Measurements from ENCODE around the gene IFNA7. TPM values are rescaled to one million over a fixed set of nuclear protein-coding genes. Genes with fewer than 3 reads are reported as not detected.

Gene IFNA7
- total RNA-seq, 1 donor from 2014 or later: not detected

DNA sequence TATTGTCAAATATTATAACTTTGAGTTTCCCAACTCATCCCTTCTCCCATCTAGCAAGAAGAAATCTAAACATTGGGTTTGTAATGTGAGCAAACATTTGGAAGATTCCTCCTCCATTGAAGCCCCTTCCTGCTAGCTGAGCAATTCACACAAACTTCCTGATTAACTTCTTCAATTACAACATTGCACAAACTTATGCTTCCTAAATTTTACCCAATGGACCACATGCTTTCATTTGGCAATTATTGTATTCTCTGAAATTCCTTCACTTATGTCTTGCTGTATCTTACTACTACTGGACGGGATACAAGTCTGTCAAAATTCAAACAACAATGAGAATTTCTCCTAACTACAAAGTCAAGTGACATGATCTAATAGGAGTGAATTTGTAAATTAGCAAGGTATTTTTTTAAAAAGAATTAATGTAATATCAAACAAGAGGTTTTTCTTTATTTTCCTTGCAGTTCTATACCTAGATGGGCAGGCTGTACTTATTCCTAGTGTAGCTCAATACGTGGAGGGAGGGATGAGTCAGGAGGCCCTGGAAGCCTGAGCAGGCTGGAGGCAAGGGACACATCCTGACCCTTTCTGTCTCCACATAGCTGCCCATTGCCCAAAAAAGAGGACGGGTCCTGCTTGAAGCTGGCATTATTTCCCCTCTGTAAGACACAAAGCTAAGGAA lies 48.5 kb downstream of the IFNA7 start:
- Mint-ChIP-seq H3K9me3 (ENCODE audit: low read depth) (peaks cover 4% of the 10 kb centered on the region), H3K27me3 (ENCODE audit: low read depth) (peaks cover 4% of the 10 kb centered on the region), H3K4me1 (ENCODE audit: low read depth) (peaks cover 7% of the 10 kb centered on the region), H3K4me3 (ENCODE audit: unreplicated experiment) (no peak overlapping the region), H3K36me3 (ENCODE audit: low read depth) (no peaks in the 10 kb centered on the region), H3K27ac (ENCODE audit: unreplicated experiment) (no peak overlapping the region)
- DNase-seq (ENCODE audit: low spot score): no peak
- TF ChIP-seq, protein P1, sequence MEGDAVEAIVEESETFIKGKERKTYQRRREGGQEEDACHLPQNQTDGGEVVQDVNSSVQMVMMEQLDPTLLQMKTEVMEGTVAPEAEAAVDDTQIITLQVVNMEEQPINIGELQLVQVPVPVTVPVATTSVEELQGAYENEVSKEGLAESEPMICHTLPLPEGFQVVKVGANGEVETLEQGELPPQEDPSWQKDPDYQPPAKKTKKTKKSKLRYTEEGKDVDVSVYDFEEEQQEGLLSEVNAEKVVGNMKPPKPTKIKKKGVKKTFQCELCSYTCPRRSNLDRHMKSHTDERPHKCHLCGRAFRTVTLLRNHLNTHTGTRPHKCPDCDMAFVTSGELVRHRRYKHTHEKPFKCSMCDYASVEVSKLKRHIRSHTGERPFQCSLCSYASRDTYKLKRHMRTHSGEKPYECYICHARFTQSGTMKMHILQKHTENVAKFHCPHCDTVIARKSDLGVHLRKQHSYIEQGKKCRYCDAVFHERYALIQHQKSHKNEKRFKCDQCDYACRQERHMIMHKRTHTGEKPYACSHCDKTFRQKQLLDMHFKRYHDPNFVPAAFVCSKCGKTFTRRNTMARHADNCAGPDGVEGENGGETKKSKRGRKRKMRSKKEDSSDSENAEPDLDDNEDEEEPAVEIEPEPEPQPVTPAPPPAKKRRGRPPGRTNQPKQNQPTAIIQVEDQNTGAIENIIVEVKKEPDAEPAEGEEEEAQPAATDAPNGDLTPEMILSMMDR (IDR thresholded peaks at IDR 0.05): no peak

Other genes starting within 250 kb of the IFNA7 start
- gene HACD4, start 170.6 kb downstream of the IFNA7 start, total RNA-seq: 0.97 to 1.3 TPM (median 0.97 TPM) in 3 replicates
- gene IFNB1, start 124.3 kb downstream of the IFNA7 start, total RNA-seq: not detected in 3 replicates
- gene IFNW1, start 60.4 kb downstream of the IFNA7 start, total RNA-seq: not detected in 3 replicates
- gene IFNA21, start 35.5 kb downstream of the IFNA7 start, total RNA-seq: not detected in 3 replicates
- not detected in 3 replicates for gene IFNA4, start 14.6 kb downstream of the IFNA7 start, total RNA-seq
- gene IFNA10, start 4.9 kb upstream of the IFNA7 start, total RNA-seq: not detected in 3 replicates
- gene IFNA16, start 15.1 kb upstream of the IFNA7 start, total RNA-seq: not detected in 3 replicates
- gene IFNA17, start 26.0 kb upstream of the IFNA7 start, total RNA-seq: not detected in 3 replicates
- not detected in 3 replicates for gene IFNA14, start 37.8 kb upstream of the IFNA7 start, total RNA-seq
- not detected in 3 replicates for gene IFNA5, start 103.1 kb upstream of the IFNA7 start, total RNA-seq
- gene KLHL9, start 133.2 kb upstream of the IFNA7 start, total RNA-seq: 27.6 to 32.6 TPM (median 28.9 TPM) in 3 replicates
- gene IFNA6, start 148.7 kb upstream of the IFNA7 start, total RNA-seq: not detected in 3 replicates
- not detected in 3 replicates for gene IFNA13, start 165.9 kb upstream of the IFNA7 start, total RNA-seq
- not detected in 3 replicates for gene IFNA2, start 183.2 kb upstream of the IFNA7 start, total RNA-seq
- gene IFNA8, start 206.9 kb upstream of the IFNA7 start, total RNA-seq: not detected in 3 replicates
- not detected in 3 replicates for gene IFNA1, start 238.2 kb upstream of the IFNA7 start, total RNA-seq